H9 (cell line): ENCODE results near the gene UGT1A5. TPM values are rescaled to one million over a fixed set of nuclear protein-coding genes. Genes with fewer than 3 reads are reported as not detected.

Source experiments
- DNase-seq: peaks from one replicate; pipeline ENCODE4 v3.0.0-alpha.2; 2017
- H2AFZ ChIP-seq: one replicate; pipeline ENCODE4 v1.6.1; 2013; ENCODE audit warnings: mild to moderate bottlenecking, low read length, control low read depth, moderate library complexity
- H2AK5ac ChIP-seq: 2 replicates; pipeline ENCODE4 v1.6.1; 2013; ENCODE audit warnings: low read length, control low read depth, mixed read lengths; ENCODE audit not compliant: insufficient read length
- H2BK120ac ChIP-seq: one replicate; pipeline ENCODE4 v1.6.1; 2013; ENCODE audit warnings: low read depth, mild to moderate bottlenecking, low read length, control low read depth, inconsistent platforms; ENCODE audit not compliant: poor library complexity, severe bottlenecking
- H2BK12ac ChIP-seq: 2 replicates; pipeline ENCODE4 v1.6.1; 2013; ENCODE audit warnings: low read length, control low read depth, mixed read lengths, low read depth; ENCODE audit not compliant: insufficient read length
- H2BK15ac ChIP-seq: 2 replicates; pipeline ENCODE4 v1.6.1; 2013; ENCODE audit warnings: low read depth, low read length, control low read depth
- H2BK20ac ChIP-seq: one replicate; pipeline ENCODE4 v1.6.1; 2013; ENCODE audit warnings: low read depth, mild to moderate bottlenecking, low read length, control low read depth, inconsistent platforms; ENCODE audit not compliant: poor library complexity, severe bottlenecking
- H2BK5ac ChIP-seq: 2 replicates; pipeline ENCODE4 v1.6.1; 2013; ENCODE audit warnings: low read length, control low read depth, mixed read lengths; ENCODE audit not compliant: insufficient read length
- H3K14ac ChIP-seq: 2 replicates; pipeline ENCODE4 v1.6.1; 2013; ENCODE audit warnings: low read length, control low read depth; ENCODE audit not compliant: insufficient read depth
- H3K18ac ChIP-seq: 2 replicates; pipeline ENCODE4 v1.6.1; 2013; ENCODE audit warnings: low read depth, mild to moderate bottlenecking, mixed read lengths, low read length, control low read depth; ENCODE audit not compliant: insufficient read length
- H3K23ac ChIP-seq: 2 replicates; pipeline ENCODE4 v1.6.1; 2013; ENCODE audit warnings: low read length, control low read depth, mixed read lengths, low read depth; ENCODE audit not compliant: insufficient read length
- H3K23me2 ChIP-seq: 2 replicates; pipeline ENCODE4 v1.6.1; 2013; ENCODE audit warnings: low read depth, mild to moderate bottlenecking, mixed read lengths, low read length, control low read depth; ENCODE audit not compliant: insufficient read length, poor library complexity, severe bottlenecking
- H3K27ac ChIP-seq: 2 replicates; pipeline ENCODE4 v1.5.1; 2013; ENCODE audit warnings: low read length, control low read depth, mixed read lengths, low read depth; ENCODE audit not compliant: insufficient read length
- H3K27me3 ChIP-seq: 2 replicates; pipeline ENCODE4 v1.6.1; 2013; ENCODE audit warnings: low read length, control low read depth, inconsistent platforms; ENCODE audit not compliant: insufficient read depth
- H3K4ac ChIP-seq: 2 replicates; pipeline ENCODE4 v1.6.1; 2013; ENCODE audit warnings: low read depth, mild to moderate bottlenecking, control low read depth, inconsistent platforms, low read length, moderate library complexity
- H3K4me1 ChIP-seq: 2 replicates; pipeline ENCODE4 v1.6.1; 2013; ENCODE audit warnings: low read length, control low read depth, inconsistent platforms; ENCODE audit not compliant: insufficient read depth
- H3K4me2 ChIP-seq: 2 replicates; pipeline ENCODE4 v1.6.1; 2013; ENCODE audit warnings: low read length, control low read depth, mixed read lengths; ENCODE audit not compliant: insufficient read length, insufficient read depth
- H3K56ac ChIP-seq: 2 replicates; pipeline ENCODE4 v1.6.1; 2013; ENCODE audit warnings: low read depth, mild to moderate bottlenecking, mixed read lengths, low read length, control low read depth; ENCODE audit not compliant: insufficient read length
- H3K79me1 ChIP-seq: 2 replicates; pipeline ENCODE4 v1.6.1; 2013; ENCODE audit warnings: low read depth, mild to moderate bottlenecking, moderate library complexity, low read length, control low read depth, inconsistent platforms; ENCODE audit not compliant: insufficient read depth, poor library complexity, severe bottlenecking
- H3K79me2 ChIP-seq: 2 replicates; pipeline ENCODE4 v1.6.1; 2013; ENCODE audit warnings: low read length, control low read depth, inconsistent platforms; ENCODE audit not compliant: insufficient read depth
- H3K9ac ChIP-seq: 2 replicates; pipeline ENCODE4 v1.6.1; 2013; ENCODE audit warnings: low read length, control low read depth, mixed read lengths; ENCODE audit not compliant: insufficient read length; ENCODE audit errors: extremely low read depth
- H3K9me3 ChIP-seq: one replicate; pipeline ENCODE4 v1.6.1; 2013; ENCODE audit warnings: low read depth, low read length, inconsistent platforms; ENCODE audit not compliant: control insufficient read depth
- H3T11ph ChIP-seq: one replicate; pipeline ENCODE4 v1.6.1; 2013; ENCODE audit warnings: mild to moderate bottlenecking, low read length, control low read depth, inconsistent platforms
- H4K20me1 ChIP-seq: one replicate; pipeline ENCODE4 v1.6.1; 2013; ENCODE audit not compliant: control insufficient read depth, insufficient read length, insufficient read depth
- H4K5ac ChIP-seq: 2 replicates; pipeline ENCODE4 v1.6.1; 2013; ENCODE audit warnings: low read depth, mild to moderate bottlenecking, mixed read lengths, low read length, control low read depth; ENCODE audit not compliant: insufficient read length
- H4K8ac ChIP-seq: replicated peaks from 2 replicates; pipeline ENCODE4 v1.6.1; 2013; ENCODE audit warnings: low read length, control low read depth, mixed read lengths, low read depth; ENCODE audit not compliant: insufficient read length
- H4K91ac ChIP-seq: 2 replicates; pipeline ENCODE4 v1.6.1; 2013; ENCODE audit warnings: low read depth, mild to moderate bottlenecking, moderate library complexity, mixed read lengths, low read length, control low read depth; ENCODE audit not compliant: insufficient read length
- H3K27ac Mint-ChIP-seq, 3 experiments: 2 replicates in 2 of 3; 3 replicates in 1 of 3; pipeline ENCODE4 v1.8.0; 2020 to 2021; ENCODE audit warnings: mixed read lengths in 3 of 3, mild to moderate bottlenecking in 1 of 3, moderate library complexity in 1 of 3
- H3K27me3 Mint-ChIP-seq: 2 replicates; pipeline ENCODE4 v1.8.0; 2021; ENCODE audit warnings: low read depth, mild to moderate bottlenecking, moderate library complexity, mixed read lengths
- H3K36me3 Mint-ChIP-seq, 3 experiments: 2 replicates in 2 of 3; 3 replicates in 1 of 3; pipeline ENCODE4 v1.8.0; 2020 to 2021; ENCODE audit warnings: low read depth in 3 of 3, mixed read lengths in 3 of 3; ENCODE audit not compliant: insufficient read depth in 1 of 3
- H3K4me1 Mint-ChIP-seq, 2 experiments: 2 replicates each; pipeline ENCODE4 v1.8.0; 2020; ENCODE audit warnings: mixed read lengths in 2 of 2
- H3K4me3 Mint-ChIP-seq, 2 experiments: 2 replicates in 1 of 2; 3 replicates in 1 of 2; pipeline ENCODE4 v1.8.0; 2020 to 2021; ENCODE audit warnings: mild to moderate bottlenecking in 2 of 2, mixed read lengths in 2 of 2, moderate library complexity in 1 of 2
- H3K9me3 Mint-ChIP-seq, 2 experiments: 2 replicates in 1 of 2; 3 replicates in 1 of 2; pipeline ENCODE4 v1.8.0; 2020; ENCODE audit warnings: mild to moderate bottlenecking in 2 of 2, mixed read lengths in 2 of 2, moderate library complexity in 1 of 2
- WGBS: extraction: QIAGEN DNeasy Blood & Tissue Kit; methylation state at CpG from one replicate; pipeline ENCODE4 v1.1.7; 2013; ENCODE audit warnings: missing lambda C conversion rate, low lambda C conversion rate, mixed read lengths; ENCODE audit not compliant: insufficient read length; ENCODE audit errors: extremely low coverage; 5-methylcytosine and 5-hydroxymethylcytosine counted together
- total RNA-seq: library from RNA; stranded (reverse); gene quantifications from 2 replicates; pipeline ENCODE4 v1.2.1, GENCODE V29; 2021
- TF ChIP-seq, protein P1 (sequence below): fragments of 200-600 bp; sonication (generic); conservative IDR thresholded peaks from 3 replicates; pipeline ENCODE4 v1.8.0; 2021; ENCODE audit warnings: antibody characterized with exemption, mild to moderate bottlenecking

Gene UGT1A5
- total RNA-seq, 1 experiment from 2014 or later = not detected

DNA sequence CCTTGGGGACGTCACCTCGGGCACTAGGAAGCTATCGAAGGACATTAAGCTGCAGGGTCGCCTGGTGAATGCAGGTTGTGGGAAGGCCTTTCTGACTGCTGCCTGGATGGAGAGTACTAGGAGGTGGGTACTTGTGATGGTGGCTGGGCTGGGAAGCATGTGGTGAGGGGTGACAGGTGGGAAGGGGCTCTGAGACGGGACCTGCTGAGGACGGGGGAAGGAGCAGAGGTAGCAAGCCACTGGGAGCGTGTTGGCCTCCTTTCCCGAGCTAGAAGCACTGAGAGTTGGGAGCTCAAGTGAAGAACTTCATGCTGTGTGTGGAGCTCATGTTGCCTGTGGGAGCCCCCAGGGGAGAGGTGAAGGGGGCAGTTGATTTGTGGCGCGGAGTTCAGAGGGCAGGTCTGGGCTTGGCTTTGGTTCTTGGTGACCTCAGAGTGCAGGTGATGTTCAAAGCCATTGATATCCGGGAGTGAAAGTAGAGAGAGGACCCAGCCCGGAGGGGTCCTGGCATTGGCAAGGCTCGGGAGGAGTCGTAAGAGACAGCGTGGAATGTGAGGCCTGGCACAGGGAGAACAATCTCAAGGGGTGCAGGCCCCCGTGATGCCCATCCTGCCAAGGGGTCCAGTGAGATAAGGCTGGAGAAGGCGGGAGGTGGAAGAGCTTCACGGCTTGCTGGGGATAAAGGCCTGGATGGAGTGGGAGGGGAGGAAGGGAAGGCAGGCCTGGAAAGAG is 78.6 kb downstream of the UGT1A5 start:
- H3K27me3 Mint-ChIP-seq = peaks cover 10% of the 10 kb centered on the region
- H3K27ac ChIP-seq = no peak overlapping the region
- H3K79me2 ChIP-seq = no peaks in the 10 kb centered on the region
- H3K79me1 ChIP-seq = no peaks in the 10 kb centered on the region
- no peak overlapping the region for H3K4me3 Mint-ChIP-seq
- no peak overlapping the region for H3K27ac Mint-ChIP-seq
- no peak overlapping the region for H3T11ph ChIP-seq
- no peak overlapping the region for H2BK5ac ChIP-seq
- H3K18ac ChIP-seq = no peak overlapping the region
- no peak overlapping the region for H2BK15ac ChIP-seq
- no peaks in the 10 kb centered on the region for H3K9me3 ChIP-seq
- WGBS = no CpG with 5 or more reads among the region's 18 CpGs
- H2BK120ac ChIP-seq = no peak overlapping the region
- peak; percentile 23 for DNase-seq
- H3K14ac ChIP-seq = no peak overlapping the region; the same call in 1 of the 2 replicates
- no peak overlapping the region for H3K23ac ChIP-seq
- H2BK20ac ChIP-seq = no peak overlapping the region
- no peaks in the 10 kb centered on the region for H3K4me1 ChIP-seq
- TF ChIP-seq, protein P1, sequence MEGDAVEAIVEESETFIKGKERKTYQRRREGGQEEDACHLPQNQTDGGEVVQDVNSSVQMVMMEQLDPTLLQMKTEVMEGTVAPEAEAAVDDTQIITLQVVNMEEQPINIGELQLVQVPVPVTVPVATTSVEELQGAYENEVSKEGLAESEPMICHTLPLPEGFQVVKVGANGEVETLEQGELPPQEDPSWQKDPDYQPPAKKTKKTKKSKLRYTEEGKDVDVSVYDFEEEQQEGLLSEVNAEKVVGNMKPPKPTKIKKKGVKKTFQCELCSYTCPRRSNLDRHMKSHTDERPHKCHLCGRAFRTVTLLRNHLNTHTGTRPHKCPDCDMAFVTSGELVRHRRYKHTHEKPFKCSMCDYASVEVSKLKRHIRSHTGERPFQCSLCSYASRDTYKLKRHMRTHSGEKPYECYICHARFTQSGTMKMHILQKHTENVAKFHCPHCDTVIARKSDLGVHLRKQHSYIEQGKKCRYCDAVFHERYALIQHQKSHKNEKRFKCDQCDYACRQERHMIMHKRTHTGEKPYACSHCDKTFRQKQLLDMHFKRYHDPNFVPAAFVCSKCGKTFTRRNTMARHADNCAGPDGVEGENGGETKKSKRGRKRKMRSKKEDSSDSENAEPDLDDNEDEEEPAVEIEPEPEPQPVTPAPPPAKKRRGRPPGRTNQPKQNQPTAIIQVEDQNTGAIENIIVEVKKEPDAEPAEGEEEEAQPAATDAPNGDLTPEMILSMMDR = no peak
- H2AK5ac ChIP-seq = no peak overlapping the region
- no peaks in the 10 kb centered on the region; a peak in 1 of 7 replicates for H3K36me3 Mint-ChIP-seq
- H2BK12ac ChIP-seq = no peak overlapping the region
- H4K5ac ChIP-seq = no peak overlapping the region
- no peak overlapping the region for H3K56ac ChIP-seq
- H2AFZ ChIP-seq = no peak overlapping the region
- no peaks in the 10 kb centered on the region for H3K4me1 Mint-ChIP-seq
- no peaks in the 10 kb centered on the region for H3K23me2 ChIP-seq
- H4K8ac ChIP-seq = no peak overlapping the region
- no peak overlapping the region for H3K9ac ChIP-seq
- H3K4me2 ChIP-seq = no peak overlapping the region
- H3K27me3 ChIP-seq = no peaks in the 10 kb centered on the region
- no peak overlapping the region for H4K91ac ChIP-seq
- H3K4ac ChIP-seq = no peak overlapping the region
- H4K20me1 ChIP-seq = no peaks in the 10 kb centered on the region
- peaks cover 0 to 3% of the 10 kb centered on the region in 2 experiments; a peak in 1 of 5 replicates for H3K9me3 Mint-ChIP-seq
